ENCODE measurements around the gene BRINP2. TPM values are rescaled to one million over a fixed set of nuclear protein-coding genes. Genes with fewer than 3 reads are reported as not detected.

Gene BRINP2, protein sequence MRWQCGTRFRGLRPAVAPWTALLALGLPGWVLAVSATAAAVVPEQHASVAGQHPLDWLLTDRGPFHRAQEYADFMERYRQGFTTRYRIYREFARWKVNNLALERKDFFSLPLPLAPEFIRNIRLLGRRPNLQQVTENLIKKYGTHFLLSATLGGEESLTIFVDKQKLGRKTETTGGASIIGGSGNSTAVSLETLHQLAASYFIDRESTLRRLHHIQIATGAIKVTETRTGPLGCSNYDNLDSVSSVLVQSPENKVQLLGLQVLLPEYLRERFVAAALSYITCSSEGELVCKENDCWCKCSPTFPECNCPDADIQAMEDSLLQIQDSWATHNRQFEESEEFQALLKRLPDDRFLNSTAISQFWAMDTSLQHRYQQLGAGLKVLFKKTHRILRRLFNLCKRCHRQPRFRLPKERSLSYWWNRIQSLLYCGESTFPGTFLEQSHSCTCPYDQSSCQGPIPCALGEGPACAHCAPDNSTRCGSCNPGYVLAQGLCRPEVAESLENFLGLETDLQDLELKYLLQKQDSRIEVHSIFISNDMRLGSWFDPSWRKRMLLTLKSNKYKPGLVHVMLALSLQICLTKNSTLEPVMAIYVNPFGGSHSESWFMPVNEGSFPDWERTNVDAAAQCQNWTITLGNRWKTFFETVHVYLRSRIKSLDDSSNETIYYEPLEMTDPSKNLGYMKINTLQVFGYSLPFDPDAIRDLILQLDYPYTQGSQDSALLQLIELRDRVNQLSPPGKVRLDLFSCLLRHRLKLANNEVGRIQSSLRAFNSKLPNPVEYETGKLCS
- not detected in 2 replicates for total RNA-seq

DNA sequence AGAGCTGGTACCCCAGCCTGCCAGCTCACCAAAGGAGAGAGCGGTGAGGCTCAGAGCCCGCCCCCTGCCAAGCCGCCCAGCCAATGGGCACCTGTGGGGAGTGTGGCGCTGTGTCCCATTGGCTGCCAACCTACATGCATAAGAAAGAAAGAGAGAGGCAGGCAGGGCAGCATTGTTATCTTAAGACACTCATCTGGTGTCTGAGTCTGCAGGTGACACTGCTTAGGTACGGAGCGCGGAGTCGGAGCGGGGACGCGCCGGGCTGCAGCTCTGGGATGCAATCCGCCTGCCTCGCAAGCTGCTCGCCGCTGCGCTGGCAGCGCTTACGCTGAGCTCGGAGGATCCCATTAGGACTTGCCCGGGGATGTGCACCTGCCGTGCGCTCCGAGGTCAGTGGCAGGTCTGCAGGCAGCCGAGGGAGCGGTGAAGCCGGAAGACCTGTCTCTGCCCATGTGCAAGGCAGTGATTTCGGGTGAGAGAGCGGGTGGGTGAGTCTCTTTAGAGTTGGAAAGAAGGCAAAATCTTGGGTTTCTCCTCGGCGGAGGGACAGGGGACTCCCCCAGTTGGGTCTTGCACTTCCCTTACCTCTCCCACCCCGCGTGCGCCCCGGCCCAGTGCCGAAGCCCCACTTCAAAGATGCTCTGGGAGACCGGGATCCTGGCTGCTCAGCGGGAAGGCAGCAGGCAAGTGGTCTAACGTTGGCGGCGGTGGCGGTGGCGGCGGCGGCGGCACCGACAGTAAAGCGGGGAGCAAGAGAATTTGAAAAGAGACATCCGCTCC is at the start of gene BRINP2:
BRINP2 (plus strand) TSS at position 203 of the 780 bp plus-strand sequence. CDS start 58,919 bp downstream, outside the sequence.

DNA sequence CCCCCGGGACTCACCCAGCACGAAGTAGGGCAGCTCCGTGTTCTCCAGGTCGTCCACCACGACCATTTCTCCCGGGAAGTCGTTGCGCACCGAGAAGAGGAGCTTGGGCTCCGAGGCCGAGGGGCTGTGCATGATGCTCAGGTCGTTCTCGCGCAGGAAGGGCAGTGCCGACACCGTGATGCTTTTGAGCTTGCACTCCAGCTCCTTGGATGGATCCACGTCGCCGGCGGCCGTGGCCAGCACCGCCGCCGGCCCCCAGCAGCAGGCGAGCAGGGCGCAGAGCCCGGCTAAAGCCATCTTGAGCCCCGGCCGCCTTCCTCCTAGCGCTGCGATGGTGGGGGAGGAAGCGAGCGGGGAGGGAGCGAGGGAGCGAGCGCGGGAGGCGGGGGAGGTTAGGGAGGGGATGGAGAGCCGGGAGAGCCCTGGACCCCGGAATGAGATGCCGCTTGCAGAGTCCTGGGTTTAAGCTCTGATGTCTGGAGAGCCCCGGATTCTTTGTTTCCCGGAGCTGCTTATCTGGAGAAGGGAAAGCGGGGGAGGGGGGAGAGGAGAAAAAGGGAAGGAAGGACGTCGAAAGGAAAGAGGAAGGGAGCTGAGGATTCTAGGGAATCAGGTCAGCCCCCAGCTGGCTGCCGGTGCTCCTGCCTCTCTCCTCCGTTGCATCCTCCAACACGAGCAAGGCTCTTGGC is 6.2 kb upstream of the BRINP2 start, which contains the start of gene ASTN1:
ASTN1 (minus strand) TSS at position 333 of the 689 bp plus-strand sequence; CDS start at position 297, 36 bp downstream.

Other genes with a start within 250 kb of the BRINP2 start
- not detected in 2 replicates for gene ASTN1, start 6.2 kb upstream of the BRINP2 start, total RNA-seq